ENCODE data around the gene BCL2L14. TPM values are rescaled to one million over a fixed set of nuclear protein-coding genes. Genes with fewer than 3 reads are reported as not detected.

The BCL2L14 gene
- polyA plus RNA-seq, 1 of the 3 experiments (the other 2 are of a cell fraction), result not detected

GRCh38 chr12:12128670-12129069, 57.9 kb downstream of the BCL2L14 start:
- Histone ChIP-seq H3F3A (replicated peaks; ENCODE audit: insufficient read depth) (peaks cover under 1% of the 10 kb centered on the region), H3K9me3 (no peaks in the 10 kb centered on the region), H3K4me3 (ENCODE audit: low read depth in 2 of 2, low read length in 1 of 2) (no peak overlapping the region), H3K9ac (no peak overlapping the region), H3K9me2 (no peaks in the 10 kb centered on the region), H3K4me2 (no peak overlapping the region), H3K79me2 (ENCODE audit: insufficient read depth) (no peaks in the 10 kb centered on the region), H2AFZ (ENCODE audit: low read depth) (no peak overlapping the region), H3K27me3 (ENCODE audit: insufficient read depth) (no peaks in the 10 kb centered on the region), H3K27ac (ENCODE audit: low read depth in 2 of 2, low read length in 1 of 2) (no peak overlapping the region), H3K36me3 (replicated peaks in 1 of 2; ENCODE audit: control insufficient read depth in 1 of 2, insufficient read depth in 2 of 2, low read length in 1 of 2) (peaks cover 61 to 68% of the 10 kb centered on the region in 2 experiments), H4K20me1 (ENCODE audit: insufficient read depth) (no peaks in the 10 kb centered on the region), H3K4me1 (ENCODE audit: control insufficient read depth in 1 of 2, insufficient read depth in 2 of 2, low read depth in 1 of 2, low read length in 1 of 2) (no peaks in the 10 kb centered on the region; a peak in 1 of 4 replicates)
- TF ChIP-seq EP300 (IDR thresholded peaks at IDR 0.05; ENCODE audit: borderline replicate concordance in 1 of 2, low read depth in 1 of 2, low read length in 1 of 2) (0 out of 4 replicates have a peak, but pooled peaks of 1 of the 2 experiments have one; percentile 5), CTCF (IDR thresholded peaks at IDR 0.05) (no peak)
- WGBS (ENCODE audit: low lambda C conversion rate), result 85% methylated on average over 4 of the region's 4 CpGs
- ChIA-PET POLR2A (no interaction called here), CTCF (interaction anchor here (1.0 to 1.2 kb wide), 2 partner anchors 96 to 200 kb away, joined by 3 to 4 read pairs; no protein-coding TSS in a partner anchor)
- no peak for DNase-seq

- ChIA-PET CTCF (no interaction called here), POLR2A (no interaction called here)
- Histone ChIP-seq H3K4me2 (no peak overlapping the region), H3K9me2 (no peaks in the 10 kb centered on the region), H3K27ac (ENCODE audit: low read depth in 2 of 2, low read length in 1 of 2) (no peak overlapping the region), H3F3A (replicated peaks; ENCODE audit: insufficient read depth) (no peaks in the 10 kb centered on the region), H3K4me3 (ENCODE audit: low read depth in 2 of 2, low read length in 1 of 2) (no peak overlapping the region), H3K9ac (no peak overlapping the region), H3K27me3 (ENCODE audit: insufficient read depth) (no peaks in the 10 kb centered on the region), H3K36me3 (replicated peaks in 1 of 2; ENCODE audit: control insufficient read depth in 1 of 2, insufficient read depth in 2 of 2, low read length in 1 of 2) (peaks cover 42 to 47% of the 10 kb centered on the region in 2 experiments), H3K79me2 (ENCODE audit: insufficient read depth) (no peaks in the 10 kb centered on the region), H3K4me1 (ENCODE audit: control insufficient read depth in 1 of 2, insufficient read depth in 2 of 2, low read depth in 1 of 2, low read length in 1 of 2) (no peaks in the 10 kb centered on the region; a peak in 1 of 4 replicates), H3K9me3 (no peaks in the 10 kb centered on the region), H2AFZ (ENCODE audit: low read depth) (no peak overlapping the region), H4K20me1 (ENCODE audit: insufficient read depth) (no peaks in the 10 kb centered on the region)
- 98% methylated on average over 3 of the region's 3 CpGs for WGBS (ENCODE audit: low lambda C conversion rate)
- TF ChIP-seq TEAD4 (IDR thresholded peaks at IDR 0.05; ENCODE audit: borderline replicate concordance, insufficient read depth) (no peak), NRF1 (IDR thresholded peaks at IDR 0.05; ENCODE audit: low read depth, low read length) (no peak), ELF1 (IDR thresholded peaks at IDR 0.05) (no peak), FOXM1 (IDR thresholded peaks at IDR 0.05; ENCODE audit: low read depth) (no peak), EP300 (IDR thresholded peaks at IDR 0.05; ENCODE audit: borderline replicate concordance in 1 of 2, low read depth in 1 of 2, low read length in 1 of 2) (no peak), RCOR1 (IDR thresholded peaks at IDR 0.05; ENCODE audit: low read length) (no peak), TCF12 (IDR thresholded peaks at IDR 0.05) (no peak), YY1 (IDR thresholded peaks at IDR 0.05; ENCODE audit: low read depth) (no peak), MEF2A (IDR thresholded peaks at IDR 0.05; ENCODE audit: borderline replicate concordance, low read depth) (no peak), GABPA (IDR thresholded peaks at IDR 0.05; ENCODE audit: low read depth) (no peak), RAD21 (IDR thresholded peaks at IDR 0.05; ENCODE audit: low read length) (no peak), GATA2 (CRISPR knock-in tag; IDR thresholded peaks at IDR 0.05) (no peak), POLR2AphosphoS5 (IDR thresholded peaks at IDR 0.05; ENCODE audit: low read depth, low read length) (no peak), CHD2 (IDR thresholded peaks at IDR 0.05; ENCODE audit: low read length, partially characterized antibody) (no peak), TAF1 (IDR thresholded peaks at IDR 0.05; ENCODE audit: borderline replicate concordance, low read depth, low read length) (no peak)
- TF ChIP-seq, protein P1, sequence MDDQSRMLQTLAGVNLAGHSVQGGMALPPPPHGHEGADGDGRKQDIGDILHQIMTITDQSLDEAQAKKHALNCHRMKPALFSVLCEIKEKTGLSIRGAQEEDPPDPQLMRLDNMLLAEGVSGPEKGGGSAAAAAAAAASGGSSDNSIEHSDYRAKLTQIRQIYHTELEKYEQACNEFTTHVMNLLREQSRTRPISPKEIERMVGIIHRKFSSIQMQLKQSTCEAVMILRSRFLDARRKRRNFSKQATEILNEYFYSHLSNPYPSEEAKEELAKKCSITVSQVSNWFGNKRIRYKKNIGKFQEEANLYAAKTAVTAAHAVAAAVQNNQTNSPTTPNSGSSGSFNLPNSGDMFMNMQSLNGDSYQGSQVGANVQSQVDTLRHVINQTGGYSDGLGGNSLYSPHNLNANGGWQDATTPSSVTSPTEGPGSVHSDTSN (IDR thresholded peaks at IDR 0.05), result no peak
- TF ChIP-seq, protein P2, sequence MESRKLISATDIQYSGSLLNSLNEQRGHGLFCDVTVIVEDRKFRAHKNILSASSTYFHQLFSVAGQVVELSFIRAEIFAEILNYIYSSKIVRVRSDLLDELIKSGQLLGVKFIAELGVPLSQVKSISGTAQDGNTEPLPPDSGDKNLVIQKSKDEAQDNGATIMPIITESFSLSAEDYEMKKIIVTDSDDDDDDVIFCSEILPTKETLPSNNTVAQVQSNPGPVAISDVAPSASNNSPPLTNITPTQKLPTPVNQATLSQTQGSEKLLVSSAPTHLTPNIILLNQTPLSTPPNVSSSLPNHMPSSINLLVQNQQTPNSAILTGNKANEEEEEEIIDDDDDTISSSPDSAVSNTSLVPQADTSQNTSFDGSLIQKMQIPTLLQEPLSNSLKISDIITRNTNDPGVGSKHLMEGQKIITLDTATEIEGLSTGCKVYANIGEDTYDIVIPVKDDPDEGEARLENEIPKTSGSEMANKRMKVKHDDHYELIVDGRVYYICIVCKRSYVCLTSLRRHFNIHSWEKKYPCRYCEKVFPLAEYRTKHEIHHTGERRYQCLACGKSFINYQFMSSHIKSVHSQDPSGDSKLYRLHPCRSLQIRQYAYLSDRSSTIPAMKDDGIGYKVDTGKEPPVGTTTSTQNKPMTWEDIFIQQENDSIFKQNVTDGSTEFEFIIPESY (IDR thresholded peaks at IDR 0.05; ENCODE audit: borderline replicate concordance, low read depth), result no peak
- TF ChIP-seq, protein P3, sequence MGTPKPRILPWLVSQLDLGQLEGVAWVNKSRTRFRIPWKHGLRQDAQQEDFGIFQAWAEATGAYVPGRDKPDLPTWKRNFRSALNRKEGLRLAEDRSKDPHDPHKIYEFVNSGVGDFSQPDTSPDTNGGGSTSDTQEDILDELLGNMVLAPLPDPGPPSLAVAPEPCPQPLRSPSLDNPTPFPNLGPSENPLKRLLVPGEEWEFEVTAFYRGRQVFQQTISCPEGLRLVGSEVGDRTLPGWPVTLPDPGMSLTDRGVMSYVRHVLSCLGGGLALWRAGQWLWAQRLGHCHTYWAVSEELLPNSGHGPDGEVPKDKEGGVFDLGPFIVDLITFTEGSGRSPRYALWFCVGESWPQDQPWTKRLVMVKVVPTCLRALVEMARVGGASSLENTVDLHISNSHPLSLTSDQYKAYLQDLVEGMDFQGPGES (IDR thresholded peaks at IDR 0.05; ENCODE audit: low read depth, low read length), result no peak
- TF ChIP-seq, protein P4, sequence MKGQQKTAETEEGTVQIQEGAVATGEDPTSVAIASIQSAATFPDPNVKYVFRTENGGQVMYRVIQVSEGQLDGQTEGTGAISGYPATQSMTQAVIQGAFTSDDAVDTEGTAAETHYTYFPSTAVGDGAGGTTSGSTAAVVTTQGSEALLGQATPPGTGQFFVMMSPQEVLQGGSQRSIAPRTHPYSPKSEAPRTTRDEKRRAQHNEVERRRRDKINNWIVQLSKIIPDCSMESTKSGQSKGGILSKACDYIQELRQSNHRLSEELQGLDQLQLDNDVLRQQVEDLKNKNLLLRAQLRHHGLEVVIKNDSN (IDR thresholded peaks at IDR 0.05; ENCODE audit: borderline replicate concordance, low read depth), result no peak
- DNase-seq, result no peak
Observed at GRCh38 chr12:12133259-12133658, 62.5 kb downstream of the BCL2L14 start.
